Stromal cell of bone marrow (primary cell): ENCODE data around the gene TMEM9.
A peak's percentile ranks its signal among the peaks of the same experiment; 100 is the strongest.

Source experiments
- DNase-seq: peaks from one replicate; pipeline ENCODE4 v3.0.0-alpha.2; 2012; ENCODE audit warnings: low read depth

TMEM9 gene

GRCh38 chr1:201126832-201127754 is 27.2 kb downstream of the TMEM9 start, which contains the start of gene ASCL5:
Gene ASCL5, minus strand, starts transcription at chr1:201127184. Its CDS starts 11,812 bp downstream, at chr1:201115372.
- DNase-seq = no peak

DNA sequence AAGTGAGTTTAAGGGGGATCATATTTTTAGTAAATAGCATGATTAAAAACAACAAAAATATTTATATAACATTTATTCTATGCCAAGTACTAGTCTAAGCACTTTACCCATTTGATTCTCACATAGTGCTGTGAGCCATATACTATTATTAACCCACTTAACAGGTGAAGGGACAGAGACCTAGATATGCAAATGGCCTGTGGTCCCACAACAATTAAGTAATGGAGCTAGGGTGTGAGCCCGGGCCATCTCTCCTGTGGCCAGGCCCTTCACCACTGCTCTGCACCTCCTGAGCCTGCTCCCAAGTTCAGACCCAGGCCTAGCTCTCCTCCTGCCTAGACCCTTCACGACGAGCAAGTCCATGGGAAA is 27.8 kb downstream of the TMEM9 start:
- no peak for DNase-seq

DNA sequence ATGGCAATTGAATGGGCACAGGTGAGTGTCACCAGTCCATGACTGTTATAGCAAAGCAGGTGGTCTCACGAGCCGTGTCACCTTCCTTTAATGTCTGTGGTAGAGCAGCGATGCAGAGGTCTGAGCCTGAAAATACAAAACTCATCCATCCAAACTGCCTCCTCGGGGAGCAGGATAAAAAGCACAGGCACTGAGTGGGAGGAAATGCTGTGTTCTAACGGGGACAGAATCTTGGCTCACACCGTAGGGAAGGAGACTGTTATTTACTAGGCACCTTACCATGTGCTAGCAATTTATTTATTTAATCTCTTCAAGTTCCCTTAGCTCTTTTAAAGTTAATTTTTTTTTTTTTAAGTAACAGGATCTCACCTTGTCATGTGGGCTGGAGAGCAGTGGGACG is 28.5 kb downstream of the TMEM9 start:
- no peak for DNase-seq

GRCh38 chr1:201125019-201125418 is 29.3 kb downstream of the TMEM9 start:
- DNase-seq = no peak

GRCh38 chr1:201123866-201124265 is 30.4 kb downstream of the TMEM9 start:
- DNase-seq = no peak

DNA sequence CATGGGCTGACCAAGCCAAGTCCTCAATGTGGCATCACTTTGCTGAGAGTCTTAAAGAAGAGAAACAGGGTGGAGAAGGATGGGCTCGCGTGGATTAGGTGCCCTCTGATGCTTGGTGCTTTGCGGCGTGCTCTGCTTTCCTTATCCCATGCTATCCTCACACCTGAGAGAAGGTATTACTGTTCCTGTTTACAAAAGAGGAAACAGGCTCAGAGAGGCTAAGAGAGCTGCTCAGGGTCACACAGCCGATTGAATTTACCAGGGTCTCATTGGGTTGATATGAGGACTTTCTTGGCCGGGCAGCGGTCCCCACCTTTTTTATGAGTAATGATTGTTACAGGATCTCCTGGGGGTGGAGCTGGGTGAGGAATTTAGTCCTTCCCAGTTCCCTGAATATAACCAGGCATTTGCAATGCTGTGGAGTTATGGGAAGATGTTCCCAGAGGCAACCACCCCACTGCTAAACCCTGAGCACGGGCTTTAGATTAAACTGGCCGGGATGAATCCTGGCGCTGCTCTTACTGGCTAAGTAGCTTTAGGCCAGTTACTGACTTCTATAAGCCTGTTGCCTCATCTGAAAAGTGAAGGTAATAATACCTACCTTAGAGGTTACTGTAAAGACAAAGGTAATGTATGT is 31.8 kb downstream of the TMEM9 start:
- no peak for DNase-seq

DNA sequence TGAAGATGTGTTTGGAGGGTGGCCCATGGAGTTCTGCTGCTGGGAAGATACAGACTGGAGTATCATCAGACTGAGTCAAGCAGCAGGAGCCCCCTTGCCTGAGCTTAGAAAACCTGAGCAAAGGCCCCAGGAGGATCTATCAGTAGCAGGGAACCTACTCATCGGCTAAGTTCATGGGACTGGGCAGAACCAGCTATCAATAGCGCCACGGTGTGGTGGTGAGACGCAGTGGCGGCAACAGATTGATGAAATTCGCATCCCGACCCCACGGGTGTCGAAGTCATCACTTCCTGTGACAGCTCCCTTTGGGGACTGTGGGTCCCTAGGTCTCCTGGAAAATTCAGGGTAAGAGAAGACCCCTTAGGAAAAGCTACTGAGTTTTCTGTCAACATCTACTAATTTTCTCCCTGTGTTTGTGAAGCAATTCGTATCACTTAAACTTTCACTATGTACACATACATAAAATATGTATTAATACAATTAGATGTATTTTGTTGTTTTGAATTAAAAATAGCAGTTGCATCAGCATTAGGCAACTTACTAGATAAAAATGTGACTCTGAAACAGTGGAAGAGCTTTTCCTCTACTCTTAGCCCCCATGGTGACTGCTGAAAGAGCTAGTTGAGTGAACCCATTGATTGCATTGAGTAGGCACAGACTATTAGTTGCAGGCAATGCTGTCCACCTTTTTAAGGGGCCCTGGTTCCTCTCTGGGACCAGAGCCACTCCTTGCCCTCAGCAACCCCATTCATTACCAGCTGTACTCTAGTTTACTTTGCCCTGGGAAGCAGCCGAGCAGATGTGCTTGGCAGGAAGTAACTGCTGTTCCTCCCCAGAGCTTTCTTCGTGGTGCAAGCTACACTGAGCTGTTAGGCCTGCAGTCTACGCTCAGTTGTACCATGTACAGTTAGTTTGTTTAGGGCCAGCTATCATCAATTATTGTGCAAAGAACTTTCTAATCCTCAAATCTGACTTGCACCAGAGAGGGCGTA is 34.8 kb downstream of the TMEM9 start:
- peak; percentile 14 for DNase-seq

DNA sequence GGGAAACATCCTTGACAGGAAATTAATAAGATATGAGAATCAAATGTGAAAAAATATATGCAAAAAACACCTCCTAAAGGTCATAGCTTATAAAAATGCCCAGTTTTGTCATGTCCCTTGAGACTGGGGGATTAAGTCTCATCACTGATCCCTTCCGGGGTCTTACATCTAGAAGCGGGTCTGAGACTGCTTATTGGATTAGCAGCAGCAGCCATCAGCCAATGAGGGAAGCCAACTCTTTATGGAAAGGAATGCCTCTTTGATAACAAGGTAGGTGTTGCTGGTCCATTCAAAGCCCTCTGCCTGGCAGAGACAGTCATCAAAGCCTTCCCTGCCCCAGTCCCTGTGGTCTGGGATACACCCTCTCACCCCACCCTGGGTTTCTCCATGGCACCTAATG is 38.2 kb downstream of the TMEM9 start:
- DNase-seq = no peak

DNA sequence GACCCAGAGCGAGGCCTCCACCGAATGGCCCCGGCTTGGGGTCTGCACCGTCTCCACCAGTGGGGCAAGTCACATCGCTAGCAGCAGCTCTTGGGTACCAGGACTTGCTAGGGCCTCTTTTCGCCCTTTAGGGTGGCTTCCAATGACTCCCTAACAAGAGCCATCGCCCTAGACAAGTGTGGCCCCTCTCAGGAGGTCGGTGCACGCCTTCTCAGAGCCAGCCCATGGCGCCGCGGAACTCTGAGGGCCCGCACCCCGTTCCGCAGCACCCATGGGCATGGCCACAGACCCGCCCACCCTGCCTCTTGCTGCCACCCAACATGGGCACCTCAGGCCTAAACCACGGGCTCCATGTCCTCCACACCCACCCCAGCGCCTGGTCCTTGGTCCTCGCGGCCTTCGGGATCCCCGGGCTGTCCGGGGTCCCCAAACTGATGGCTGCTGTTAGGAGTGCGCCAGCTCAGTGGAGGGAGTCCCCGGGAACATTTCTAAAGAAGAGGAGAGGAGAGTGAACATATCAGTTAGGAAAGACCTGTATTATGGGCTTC is 38.8 kb downstream of the TMEM9 start:
- DNase-seq = no peak

DNA sequence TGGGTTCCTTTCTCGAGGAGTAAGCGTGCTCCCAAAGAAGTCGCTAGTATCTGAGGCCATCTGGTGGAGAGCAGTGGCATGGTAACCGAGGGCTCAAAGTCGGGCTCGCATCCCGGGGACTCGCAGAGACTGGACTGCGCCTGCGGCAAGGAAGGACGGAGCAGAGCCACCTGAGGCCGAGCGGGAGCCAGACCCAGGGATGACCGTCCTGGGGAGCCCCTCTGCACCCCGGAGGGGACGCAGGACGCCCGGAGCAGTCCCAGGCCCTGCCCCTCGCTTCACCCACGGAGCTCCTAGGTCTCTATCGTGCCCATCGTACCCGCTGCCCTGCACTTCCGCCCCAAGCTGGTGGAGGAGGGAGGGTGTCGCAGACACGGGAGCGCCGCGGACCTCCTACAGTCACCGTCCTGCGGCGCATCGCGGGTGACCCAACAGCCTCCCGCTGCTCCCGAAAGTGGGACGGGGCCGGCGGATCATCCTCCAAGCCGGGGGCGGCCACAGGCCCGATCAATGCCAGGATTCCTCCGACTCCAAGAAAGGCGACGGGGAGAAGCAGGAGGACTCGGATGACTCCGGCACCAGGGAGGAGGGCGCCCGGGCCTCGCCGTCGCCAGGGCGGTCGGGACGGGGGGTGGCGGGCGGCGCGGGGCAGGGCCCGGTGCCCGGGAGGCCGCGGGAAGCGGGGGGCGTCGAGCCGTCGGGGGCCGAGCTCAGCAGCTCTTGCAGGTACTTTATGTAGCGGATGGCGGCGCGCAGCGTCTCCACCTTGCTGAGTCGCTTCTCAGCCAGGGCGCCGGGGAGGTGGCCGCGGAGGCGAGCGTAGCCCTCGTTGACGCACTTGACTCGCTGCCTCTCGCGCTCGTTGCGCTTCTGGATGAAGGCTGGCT is 39.8 kb downstream of the TMEM9 start:
- DNase-seq = peak; percentile 87

DNA sequence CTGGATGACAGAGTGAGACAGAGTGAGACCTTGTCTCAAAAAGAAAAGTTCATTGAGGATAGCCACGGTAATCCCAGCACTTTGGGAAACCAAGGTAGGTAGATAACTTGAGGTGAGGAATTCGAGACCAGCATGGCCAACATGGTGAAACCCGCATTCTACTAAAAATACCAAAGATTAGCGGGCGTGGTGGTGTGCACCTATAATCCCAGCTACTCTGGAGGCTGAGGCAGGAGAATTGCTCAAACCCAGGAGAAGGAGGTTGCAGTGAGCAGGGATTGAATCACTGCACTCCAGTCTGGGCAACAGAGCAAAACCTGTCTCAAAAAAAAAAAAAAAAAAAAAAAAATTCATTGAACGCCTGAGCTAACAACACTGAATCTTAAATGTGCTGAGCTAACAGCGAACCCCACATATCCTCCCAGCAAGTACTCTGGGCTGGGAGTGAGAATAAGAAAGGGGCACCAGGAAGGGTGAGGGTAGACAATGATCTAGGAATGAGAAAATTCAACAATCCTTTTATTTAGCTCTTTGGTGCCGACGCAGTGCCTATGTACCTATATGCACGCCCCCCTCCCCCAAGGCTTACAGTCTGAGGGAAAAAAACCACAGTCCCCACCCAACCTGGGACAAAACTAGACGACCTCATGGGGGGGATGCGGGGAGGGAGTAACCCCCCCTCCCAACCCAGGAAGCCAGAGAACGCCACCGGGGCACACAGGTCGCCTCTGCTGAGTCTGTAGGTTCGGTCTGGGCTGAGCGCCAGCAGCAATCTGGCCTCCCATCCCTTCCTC is 40.6 kb downstream of the TMEM9 start:
- DNase-seq = no peak

DNA sequence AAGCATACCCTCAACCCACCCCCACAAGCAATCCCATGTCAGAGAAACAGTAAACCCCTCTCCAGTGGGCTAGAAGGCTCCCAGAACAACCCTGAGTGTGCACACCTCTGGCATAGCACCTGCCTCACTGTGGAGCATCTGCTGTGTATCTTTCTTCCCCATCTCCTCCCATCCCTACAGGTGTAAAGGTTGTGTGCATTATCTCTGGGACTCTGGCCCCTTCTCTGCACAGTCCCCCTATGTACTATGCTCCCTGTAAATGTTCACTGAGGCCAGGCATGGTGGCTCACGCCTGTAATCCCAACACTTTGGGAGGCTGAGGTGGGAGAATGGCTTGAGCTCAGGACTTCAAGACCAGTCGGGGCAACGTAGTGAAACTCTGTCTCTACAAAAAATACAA is 41.3 kb downstream of the TMEM9 start:
- DNase-seq = no peak

DNA sequence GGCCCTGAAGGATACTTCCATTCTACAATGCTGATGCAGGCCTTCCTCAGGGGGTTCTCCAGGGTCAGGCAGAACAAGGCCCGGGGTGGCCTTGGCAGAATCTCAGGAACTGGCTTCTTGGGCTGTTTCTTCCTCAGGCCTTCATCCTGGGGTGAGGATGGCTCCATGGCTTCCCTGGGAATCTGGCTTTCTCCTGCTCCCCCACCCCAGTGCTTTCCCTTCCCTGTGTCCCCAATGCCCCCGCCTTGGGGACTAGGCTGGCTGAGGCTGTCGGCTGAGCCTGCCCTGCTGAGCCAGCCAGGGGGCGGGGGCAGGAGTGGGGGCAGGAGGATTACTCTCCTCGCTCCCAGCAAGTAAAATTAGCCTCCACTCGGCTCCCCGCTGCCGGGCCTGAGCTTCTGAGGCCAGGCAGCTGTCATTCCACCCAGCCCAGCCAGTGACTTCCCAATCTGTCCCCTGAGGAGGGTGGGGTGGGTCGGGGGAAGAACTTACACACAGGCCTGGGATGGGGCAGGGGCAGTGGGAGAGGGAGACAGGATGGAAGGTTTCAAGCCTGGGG is 42.0 kb downstream of the TMEM9 start, which contains the start of gene CACNA1S:
Gene CACNA1S, minus strand, starts transcription at position 254 of the 559 bp plus-strand sequence. Its CDS starts 87 bp downstream, at position 167.
- DNase-seq = no peak

- no peak for DNase-seq
Observed at GRCh38 chr1:201111672-201112071, 42.6 kb downstream of the TMEM9 start.

DNA sequence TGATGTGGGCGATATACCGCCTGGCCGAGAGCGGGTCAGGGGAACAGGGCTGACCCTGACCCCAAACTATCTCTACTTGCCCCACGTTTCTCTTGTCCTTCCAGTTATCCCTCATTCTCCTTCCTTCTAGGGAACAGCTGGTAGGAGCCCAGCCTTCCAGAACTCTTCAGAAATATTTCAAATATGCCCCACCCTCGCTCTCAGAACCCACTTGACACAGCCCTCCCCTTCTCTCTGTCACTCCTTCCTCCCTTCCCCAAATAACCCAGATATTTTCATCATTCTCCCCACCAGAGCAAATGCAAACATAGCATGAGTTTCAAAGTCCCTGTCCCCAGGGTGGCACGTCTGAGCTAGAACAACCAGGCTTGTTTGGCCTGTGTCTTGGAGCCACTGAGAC is 43.1 kb downstream of the TMEM9 start:
- DNase-seq = no peak

GRCh38 chr1:201110616-201111015 is 43.7 kb downstream of the TMEM9 start:
- no peak for DNase-seq

GRCh38 chr1:201110138-201110537 is 44.1 kb downstream of the TMEM9 start:
- no peak for DNase-seq

- no peak for DNase-seq
Observed at GRCh38 chr1:201109651-201110050, 44.6 kb downstream of the TMEM9 start.

GRCh38 chr1:201108614-201109013 is 45.7 kb downstream of the TMEM9 start:
- no peak for DNase-seq

GRCh38 chr1:201105688-201106087 is 48.6 kb downstream of the TMEM9 start:
- no peak for DNase-seq
